ENCODE measurements around the gene ZFPM1. TPM values are rescaled to one million over a fixed set of nuclear protein-coding genes. Genes with fewer than 3 reads are reported as not detected.

The ZFPM1 gene
- total RNA-seq, 1 donor from 2014 or later, result 35.0 TPM

DNA sequence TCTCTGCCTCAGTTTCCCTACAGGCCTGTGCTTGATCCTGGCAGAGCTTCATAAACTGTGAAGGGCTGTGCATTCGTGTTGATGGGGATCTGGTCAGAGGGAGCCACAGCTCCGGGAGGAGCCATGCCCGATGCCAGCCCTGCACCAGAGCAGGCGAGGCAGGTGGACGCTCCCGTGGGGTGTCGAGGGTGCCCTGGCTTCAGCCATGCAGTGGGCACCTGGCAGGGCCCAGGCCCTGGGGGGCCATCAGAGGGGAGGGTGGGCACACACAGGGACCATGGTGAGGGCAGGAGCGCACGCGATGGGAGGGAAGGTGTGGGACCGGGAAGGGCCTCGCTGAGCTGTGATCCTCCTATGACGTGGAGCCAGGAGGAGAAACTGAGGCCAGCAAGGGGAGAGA, 22.0 kb downstream of the ZFPM1 start:
- DNase-seq (no peak), ATAC-seq (ENCODE audit: low read depth) (no peak)
- POLR2A ChIA-PET, result interaction anchor here (0.7 to 1.0 kb wide), 2 partner anchors 18 to 27 kb away, joined by 3 read pairs; no protein-coding TSS in a partner anchor
- Mint-ChIP-seq H3K27ac (no peak overlapping the region), H3K36me3 (ENCODE audit: low read depth) (no peaks in the 10 kb centered on the region), H3K27me3 (no peaks in the 10 kb centered on the region), H3K4me1 (peaks cover 39% of the 10 kb centered on the region), H3K4me3 (no peak overlapping the region), H3K9me3 (no peaks in the 10 kb centered on the region)
- CTCF ChIA-PET, result no interaction called here
- TF ChIP-seq, protein P1, sequence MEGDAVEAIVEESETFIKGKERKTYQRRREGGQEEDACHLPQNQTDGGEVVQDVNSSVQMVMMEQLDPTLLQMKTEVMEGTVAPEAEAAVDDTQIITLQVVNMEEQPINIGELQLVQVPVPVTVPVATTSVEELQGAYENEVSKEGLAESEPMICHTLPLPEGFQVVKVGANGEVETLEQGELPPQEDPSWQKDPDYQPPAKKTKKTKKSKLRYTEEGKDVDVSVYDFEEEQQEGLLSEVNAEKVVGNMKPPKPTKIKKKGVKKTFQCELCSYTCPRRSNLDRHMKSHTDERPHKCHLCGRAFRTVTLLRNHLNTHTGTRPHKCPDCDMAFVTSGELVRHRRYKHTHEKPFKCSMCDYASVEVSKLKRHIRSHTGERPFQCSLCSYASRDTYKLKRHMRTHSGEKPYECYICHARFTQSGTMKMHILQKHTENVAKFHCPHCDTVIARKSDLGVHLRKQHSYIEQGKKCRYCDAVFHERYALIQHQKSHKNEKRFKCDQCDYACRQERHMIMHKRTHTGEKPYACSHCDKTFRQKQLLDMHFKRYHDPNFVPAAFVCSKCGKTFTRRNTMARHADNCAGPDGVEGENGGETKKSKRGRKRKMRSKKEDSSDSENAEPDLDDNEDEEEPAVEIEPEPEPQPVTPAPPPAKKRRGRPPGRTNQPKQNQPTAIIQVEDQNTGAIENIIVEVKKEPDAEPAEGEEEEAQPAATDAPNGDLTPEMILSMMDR (IDR thresholded peaks at IDR 0.05), result no peak
- intact Hi-C loops (cut with micrococcal nuclease), result no loop called here

DNA sequence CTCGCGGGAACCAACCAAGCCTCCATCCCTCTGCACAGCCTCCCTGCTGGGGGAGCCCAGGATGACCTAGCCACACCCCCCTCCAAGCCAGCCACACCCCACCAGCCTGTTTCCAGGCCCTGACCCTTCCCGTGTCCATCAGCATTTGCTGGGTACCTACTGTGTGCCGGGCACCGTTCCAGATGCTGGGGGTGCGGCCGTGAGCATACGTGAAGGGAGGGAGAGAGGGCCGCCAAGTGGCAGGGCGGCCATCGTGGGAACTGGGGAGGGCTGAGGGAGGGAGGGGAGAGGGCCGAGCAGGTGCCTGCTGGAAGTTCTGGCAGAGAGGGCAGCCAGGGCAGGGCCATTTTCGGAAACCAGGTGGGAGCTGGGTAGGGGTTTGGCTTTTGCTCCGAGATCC, 23.1 kb downstream of the ZFPM1 start:
- no peaks in the 10 kb centered on the region for H3K9me3 Mint-ChIP-seq
- H3K36me3 Mint-ChIP-seq (ENCODE audit: low read depth), result no peaks in the 10 kb centered on the region
- DNase-seq, result no peak
- peaks cover 46% of the 10 kb centered on the region for H3K4me1 Mint-ChIP-seq
- ChIA-PET CTCF (no interaction called here), POLR2A (no interaction called here)
- no peak overlapping the region for H3K4me3 Mint-ChIP-seq
- no peaks in the 10 kb centered on the region for H3K27me3 Mint-ChIP-seq
- TF ChIP-seq, protein P1 (IDR thresholded peaks at IDR 0.05), result no peak
- no peak overlapping the region for H3K27ac Mint-ChIP-seq
- ATAC-seq (ENCODE audit: low read depth), result no peak
- intact Hi-C loops (cut with micrococcal nuclease), result no loop called here

DNA sequence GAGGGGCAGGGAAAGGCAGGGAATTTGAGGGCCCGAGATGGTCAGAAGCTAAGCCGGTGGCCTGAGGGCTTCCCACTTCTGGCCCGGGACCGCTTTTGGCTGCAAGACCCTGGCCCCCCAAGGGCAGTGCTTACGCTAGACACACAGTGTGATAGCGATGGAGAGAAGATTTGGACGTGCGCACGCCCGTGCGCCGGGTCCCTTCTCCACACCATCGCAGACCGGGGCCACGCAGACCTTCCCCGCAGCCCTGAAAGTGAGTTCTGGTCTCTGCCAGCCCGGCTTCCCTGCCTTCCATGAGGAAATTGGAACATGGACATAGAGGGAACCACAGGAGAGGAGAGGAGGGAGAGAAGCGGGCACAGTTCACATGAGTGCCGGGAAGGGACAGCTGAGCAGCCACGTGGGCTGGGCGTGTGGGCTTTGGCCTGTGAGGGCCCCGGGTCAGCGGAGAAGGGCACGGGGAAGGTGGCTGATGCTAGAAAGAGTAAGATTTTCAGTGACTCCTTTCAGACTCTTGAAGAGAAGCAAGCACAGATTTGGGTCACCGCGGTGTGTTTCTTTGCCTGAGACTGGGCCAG, 23.8 kb downstream of the ZFPM1 start:
- H3K36me3 Mint-ChIP-seq (ENCODE audit: low read depth), result no peaks in the 10 kb centered on the region
- ChIA-PET POLR2A (interaction anchor here (0.6 to 1.5 kb wide), 4 partner anchors 12 to 713 kb away, joined by 3 to 5 read pairs (median 4); no protein-coding TSS in a partner anchor), CTCF (no interaction called here)
- DNase-seq (no peak), ATAC-seq (ENCODE audit: low read depth) (no peak)
- peaks cover 52% of the 10 kb centered on the region for H3K4me1 Mint-ChIP-seq
- no peak overlapping the region for H3K4me3 Mint-ChIP-seq
- H3K9me3 Mint-ChIP-seq, result no peaks in the 10 kb centered on the region
- no peaks in the 10 kb centered on the region for H3K27me3 Mint-ChIP-seq
- intact Hi-C loops (cut with micrococcal nuclease), result no loop called here
- peak overlapping the region; percentile 46 for H3K27ac Mint-ChIP-seq
- TF ChIP-seq, protein P1 (IDR thresholded peaks at IDR 0.05), result no peak

DNA sequence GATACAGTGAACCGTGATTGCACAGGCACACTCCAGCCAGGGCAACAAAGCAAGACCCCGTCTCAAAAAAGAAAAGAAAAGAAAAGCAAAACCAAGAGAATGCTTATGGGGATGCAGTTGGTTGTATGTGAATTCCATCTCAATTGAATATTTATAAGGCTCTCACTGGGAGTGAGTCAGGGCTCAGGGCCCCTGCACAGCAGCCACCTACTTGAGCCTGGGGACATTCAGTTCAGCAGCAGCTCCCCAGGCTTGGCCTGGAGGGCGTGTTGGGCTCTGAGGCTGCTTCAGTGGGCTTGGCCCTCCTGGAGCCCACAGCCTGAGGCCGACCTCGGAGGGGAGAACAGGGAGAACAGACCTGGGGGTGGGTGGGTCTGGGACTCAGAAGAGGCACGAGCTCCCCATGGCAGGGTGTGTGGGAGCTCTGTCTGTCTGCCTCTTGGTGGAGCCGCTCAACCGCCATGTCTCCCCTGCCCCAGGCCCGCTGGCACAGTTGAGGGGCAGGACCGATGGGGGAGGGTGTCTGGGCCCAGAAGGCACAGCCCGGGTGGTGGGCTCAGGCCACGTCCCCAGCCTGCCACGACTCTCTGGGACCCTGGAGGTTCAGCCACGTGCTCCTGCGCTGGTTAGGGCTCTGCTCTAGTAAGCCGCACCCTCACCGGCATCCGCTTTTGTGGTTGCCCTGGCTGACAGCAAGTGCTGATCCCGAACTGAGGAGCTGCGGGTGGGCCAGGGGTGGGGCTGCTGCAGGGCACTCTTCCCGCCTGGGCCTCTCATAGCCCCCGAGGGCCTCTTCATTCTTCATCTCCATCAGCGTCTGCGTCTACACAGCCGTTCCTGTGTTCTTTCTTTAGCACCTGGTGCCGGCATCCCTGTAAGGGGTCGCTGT, 24.8 kb downstream of the ZFPM1 start:
- H3K27ac Mint-ChIP-seq, result peak overlapping the region; percentile 41
- POLR2A ChIA-PET, result interaction anchor here (0.5 to 3.1 kb wide), 8 partner anchors 10 to 714 kb away, joined by 3 to 29 read pairs (median 4); partner anchors contain the start of gene ZFPM1
- CTCF ChIA-PET, result no interaction called here
- TF ChIP-seq, protein P1 (IDR thresholded peaks at IDR 0.05), result no peak
- DNase-seq (no peak), ATAC-seq (ENCODE audit: low read depth) (no peak)
- H3K27me3 Mint-ChIP-seq, result no peaks in the 10 kb centered on the region
- intact Hi-C loops (cut with micrococcal nuclease), result loop anchor here (1.0 to 2.0 kb wide), 2 partner anchors 13 to 35 kb away; no protein-coding TSS in a partner anchor
- H3K36me3 Mint-ChIP-seq (ENCODE audit: low read depth), result no peaks in the 10 kb centered on the region
- peaks cover 56% of the 10 kb centered on the region for H3K4me1 Mint-ChIP-seq
- no peaks in the 10 kb centered on the region for H3K9me3 Mint-ChIP-seq
- H3K4me3 Mint-ChIP-seq, result no peak overlapping the region
